ENCODE data around the gene LNX1. TPM values are rescaled to one million over a fixed set of nuclear protein-coding genes. Genes with fewer than 3 reads are reported as not detected.

The LNX1 gene
- total and polyA plus RNA-seq, 2 donors (not counting 3 experiments of a cell fraction or from before 2014, with no cell fraction given): 0.72 to 1.3 TPM

DNA sequence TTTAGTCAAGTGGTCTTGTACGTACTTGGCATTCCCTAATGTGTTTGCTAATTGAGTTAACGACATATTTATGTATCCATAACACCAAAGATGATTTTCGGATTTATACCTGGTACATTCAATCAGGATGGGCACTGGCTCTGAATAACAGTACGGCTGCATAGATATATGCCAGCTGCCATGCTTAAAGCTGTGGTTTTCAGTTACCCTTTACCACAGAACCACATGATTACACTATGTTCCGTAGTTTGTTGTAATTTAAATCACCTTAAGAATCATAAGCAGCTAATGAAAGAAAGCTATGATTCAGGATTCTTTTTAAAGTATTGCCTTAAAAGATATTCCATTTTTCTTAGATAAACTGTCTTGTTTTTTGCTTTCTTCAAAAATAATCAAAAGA, 160.2 kb downstream of the LNX1 start:
- FAIRE-seq (no peak), DNase-seq (ENCODE audit: low read depth, low spot score) (no peak)
- Histone ChIP-seq H3K4me3 (replicated peaks in 1 of 3; ENCODE audit: insufficient read depth in 1 of 3, low read depth in 1 of 3, low read length in 3 of 3) (no peak overlapping the region), H3K27me3 (ENCODE audit: control insufficient read depth in 2 of 2, insufficient read depth in 2 of 2, low read length in 2 of 2) (no peaks in the 10 kb centered on the region), H3K27ac (ENCODE audit: insufficient read depth, low read depth, low read length) (no peak overlapping the region), H3K4me2 (ENCODE audit: insufficient read depth, low read length) (no peak overlapping the region), H3K36me3 (ENCODE audit: control insufficient read depth in 2 of 2, extremely low read depth in 1 of 2, insufficient read depth in 2 of 2, low read length in 2 of 2) (peaks cover 0 to 10% of the 10 kb centered on the region in 2 experiments), H3K4me1 (ENCODE audit: control insufficient read depth, extremely low read depth, insufficient read depth, low read length) (no peaks in the 10 kb centered on the region), H2AFZ (ENCODE audit: low read depth, low read length) (no peak overlapping the region), H4K20me1 (replicated peaks; ENCODE audit: control insufficient read depth, extremely low read depth, insufficient read depth, low read length) (no peaks in the 10 kb centered on the region), H3K9ac (replicated peaks; ENCODE audit: extremely low read depth, insufficient read depth, low read length) (no peak overlapping the region), H3K9me1 (replicated peaks; ENCODE audit: control insufficient read depth, extremely low read depth, insufficient read depth, low read length) (no peaks in the 10 kb centered on the region), H3K9me3 (replicated peaks; ENCODE audit: control insufficient read depth, insufficient read depth, low read length) (no peaks in the 10 kb centered on the region), H3K79me2 (ENCODE audit: control insufficient read depth, insufficient read depth, low read length) (peaks cover under 1% of the 10 kb centered on the region)
- ChIA-PET POLR2A (no interaction called here), CTCF (no interaction called here)
- dilution Hi-C loops (cut with MboI; ENCODE audit: extremely low pct_ligation_motif_present, low sequenced_read_pairs) (no loop called here), intact Hi-C loops (cut with micrococcal nuclease) (loop anchor here (10.0 kb wide), 1 partner anchor 236 kb away; no protein-coding TSS in a partner anchor)
- no TSS peak for BruUV-seq (replicated peaks)
- no peak for TF ChIP-seq GATA2 (IDR thresholded peaks at IDR 0.05; ENCODE audit: insufficient read depth, insufficient read length, low read depth, low read length)
- no peak for TF ChIP-seq EZH2 (IDR thresholded peaks at IDR 0.05; ENCODE audit: borderline replicate concordance, low read depth, low read length, severe bottlenecking)
- TF ChIP-seq, protein P1, sequence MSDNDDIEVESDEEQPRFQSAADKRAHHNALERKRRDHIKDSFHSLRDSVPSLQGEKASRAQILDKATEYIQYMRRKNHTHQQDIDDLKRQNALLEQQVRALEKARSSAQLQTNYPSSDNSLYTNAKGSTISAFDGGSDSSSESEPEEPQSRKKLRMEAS (IDR thresholded peaks at IDR 0.05; ENCODE audit: insufficient read depth, insufficient read length): no peak
- TF ChIP-seq MYC (IDR thresholded peaks at IDR 0.05; ENCODE audit: low read depth, low read length): no peak
- TF ChIP-seq, protein P2, sequence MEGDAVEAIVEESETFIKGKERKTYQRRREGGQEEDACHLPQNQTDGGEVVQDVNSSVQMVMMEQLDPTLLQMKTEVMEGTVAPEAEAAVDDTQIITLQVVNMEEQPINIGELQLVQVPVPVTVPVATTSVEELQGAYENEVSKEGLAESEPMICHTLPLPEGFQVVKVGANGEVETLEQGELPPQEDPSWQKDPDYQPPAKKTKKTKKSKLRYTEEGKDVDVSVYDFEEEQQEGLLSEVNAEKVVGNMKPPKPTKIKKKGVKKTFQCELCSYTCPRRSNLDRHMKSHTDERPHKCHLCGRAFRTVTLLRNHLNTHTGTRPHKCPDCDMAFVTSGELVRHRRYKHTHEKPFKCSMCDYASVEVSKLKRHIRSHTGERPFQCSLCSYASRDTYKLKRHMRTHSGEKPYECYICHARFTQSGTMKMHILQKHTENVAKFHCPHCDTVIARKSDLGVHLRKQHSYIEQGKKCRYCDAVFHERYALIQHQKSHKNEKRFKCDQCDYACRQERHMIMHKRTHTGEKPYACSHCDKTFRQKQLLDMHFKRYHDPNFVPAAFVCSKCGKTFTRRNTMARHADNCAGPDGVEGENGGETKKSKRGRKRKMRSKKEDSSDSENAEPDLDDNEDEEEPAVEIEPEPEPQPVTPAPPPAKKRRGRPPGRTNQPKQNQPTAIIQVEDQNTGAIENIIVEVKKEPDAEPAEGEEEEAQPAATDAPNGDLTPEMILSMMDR (IDR thresholded peaks at IDR 0.05; ENCODE audit: extremely low read depth in 1 of 2, insufficient read depth in 1 of 2, low read depth in 1 of 2, low read length in 2 of 2): no peak
- TF ChIP-seq FOS (IDR thresholded peaks at IDR 0.05; ENCODE audit: borderline replicate concordance, insufficient read depth, low read length): no peak
- no peak for TF ChIP-seq POLR2A (IDR thresholded peaks at IDR 0.05; ENCODE audit: low read depth, low read length)
- no peak for TF ChIP-seq POLR2AphosphoS5 (IDR thresholded peaks at IDR 0.05; ENCODE audit: insufficient read depth, low read depth, low read length)
- no peak for TF ChIP-seq JUN (IDR thresholded peaks at IDR 0.05; ENCODE audit: borderline replicate concordance, insufficient read depth, insufficient read length, low read depth)

Measured in endothelial cell of umbilical vein (primary cell).